Measurements from ENCODE around the gene SCPEP1.
A peak's percentile ranks its signal among the peaks of the same experiment; 100 is the strongest.
"Not testable (repeated sequence)": the region's sequence is repeated elsewhere in the genome, so short reads cannot be mapped to it uniquely, and the experiment has no call there.

Gene SCPEP1

GRCh38 chr17:56978441-56979090 lies 635 bp downstream of the SCPEP1 start:
- ATAC-seq (peak; percentile 27), DNase-seq (ENCODE audit: low spot score in 2 of 2) (no peak)
- Mint-ChIP-seq H3K9me3 (no peaks in the 10 kb centered on the region), H3K4me3 (peak overlapping the region; percentile 84), H3K36me3 (peaks cover 7% of the 10 kb centered on the region), H3K27ac (peak overlapping the region; percentile 76), H3K4me1 (peaks cover 14% of the 10 kb centered on the region)

- peaks cover 7% of the 10 kb centered on the region for H3K36me3 Mint-ChIP-seq
- H3K9me3 Mint-ChIP-seq: no peaks in the 10 kb centered on the region
- DNase-seq (ENCODE audit: low spot score in 2 of 2) (no peak), ATAC-seq (peak; percentile 35)
- peaks cover 14% of the 10 kb centered on the region for H3K4me1 Mint-ChIP-seq
- peak overlapping the region; percentile 76 for H3K27ac Mint-ChIP-seq
- H3K4me3 Mint-ChIP-seq: peak overlapping the region; percentile 84
Measured at GRCh38 chr17:56979091-56979480, 1.2 kb downstream of the SCPEP1 start.

DNA sequence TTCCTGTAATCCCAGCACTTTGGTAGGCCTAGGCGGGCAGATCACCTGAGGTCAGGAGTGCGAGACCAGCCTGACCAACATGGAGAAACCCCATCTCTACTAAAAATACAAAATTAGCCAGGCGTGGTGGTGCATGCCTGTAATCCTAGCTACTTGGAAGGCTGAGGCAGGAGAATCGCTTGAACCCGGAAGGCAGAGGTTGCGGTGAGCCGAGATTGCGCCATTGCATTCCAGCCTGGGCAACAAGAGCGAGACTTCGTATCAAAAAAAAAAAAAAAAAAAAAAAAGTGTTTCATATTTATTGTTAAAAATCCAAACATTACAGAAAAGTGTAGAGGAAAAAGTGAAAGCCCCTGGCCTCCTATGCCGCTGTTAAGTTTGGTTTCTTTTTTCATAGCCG lies 2.6 kb downstream of the SCPEP1 start:
- H3K4me3 Mint-ChIP-seq; ATAC-seq; H3K36me3 Mint-ChIP-seq; H3K27ac Mint-ChIP-seq; DNase-seq (ENCODE audit: low spot score in 2 of 2); H3K9me3 Mint-ChIP-seq: not testable (repeated sequence)
- peaks cover 14% of the 10 kb centered on the region for H3K4me1 Mint-ChIP-seq

DNA sequence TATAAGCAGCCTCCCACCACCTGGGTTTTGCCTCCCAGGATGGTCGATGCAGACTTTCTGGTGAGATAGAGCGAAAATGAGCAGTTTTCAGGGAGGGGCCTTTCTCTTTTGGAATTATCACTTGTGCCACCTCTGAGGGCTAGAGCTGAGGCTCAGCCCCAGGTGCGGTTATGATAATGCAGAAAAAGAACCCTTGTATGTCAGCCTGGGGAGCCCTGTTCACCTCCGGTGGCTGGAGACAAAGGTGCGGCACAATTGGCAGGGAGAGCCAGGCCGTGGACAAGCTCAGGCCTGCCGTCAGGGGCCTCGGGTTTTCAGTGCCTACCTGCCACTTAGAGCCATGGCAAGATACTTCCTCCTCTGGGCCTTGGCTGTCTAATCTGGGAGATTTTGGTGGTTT lies 4.4 kb downstream of the SCPEP1 start:
- peaks cover 14% of the 10 kb centered on the region for H3K4me1 Mint-ChIP-seq
- DNase-seq (ENCODE audit: low spot score in 2 of 2) (no peak), ATAC-seq (no peak)
- H3K9me3 Mint-ChIP-seq: no peaks in the 10 kb centered on the region
- H3K27ac Mint-ChIP-seq: peak overlapping the region; percentile 76
- H3K36me3 Mint-ChIP-seq: peaks cover 26% of the 10 kb centered on the region
- no peak overlapping the region for H3K4me3 Mint-ChIP-seq

GRCh38 chr17:56983366-56983765 lies 5.4 kb downstream of the SCPEP1 start:
- H3K9me3 Mint-ChIP-seq: no peaks in the 10 kb centered on the region
- no peak for DNase-seq (ENCODE audit: low spot score in 2 of 2)
- H3K36me3 Mint-ChIP-seq: peaks cover 22% of the 10 kb centered on the region

GRCh38 chr17:56985371-56986162 lies 7.6 kb downstream of the SCPEP1 start:
- Mint-ChIP-seq H3K36me3 (peaks cover 19% of the 10 kb centered on the region), H3K4me1 (no peaks in the 10 kb centered on the region), H3K4me3 (no peak overlapping the region), H3K27ac (no peak overlapping the region), H3K9me3 (no peaks in the 10 kb centered on the region)
- ATAC-seq (no peak), DNase-seq (ENCODE audit: low spot score in 2 of 2) (no peak)

More at GRCh38 chr17:56983366-56983765, 5.4 kb downstream of the SCPEP1 start:
- H3K4me1 Mint-ChIP-seq: peaks cover 10% of the 10 kb centered on the region
- no peak for ATAC-seq
- no peak overlapping the region for H3K27ac Mint-ChIP-seq
- no peak overlapping the region for H3K4me3 Mint-ChIP-seq

GRCh38 chr17:56987283-56987834 lies 9.4 kb downstream of the SCPEP1 start:
- Mint-ChIP-seq H3K4me1 (no peaks in the 10 kb centered on the region), H3K9me3 (no peaks in the 10 kb centered on the region), H3K4me3 (no peak overlapping the region), H3K36me3 (peaks cover 19% of the 10 kb centered on the region), H3K27ac (no peak overlapping the region)
- ATAC-seq: no peak
- DNase-seq (ENCODE audit: low spot score in 2 of 2): no peak

DNA sequence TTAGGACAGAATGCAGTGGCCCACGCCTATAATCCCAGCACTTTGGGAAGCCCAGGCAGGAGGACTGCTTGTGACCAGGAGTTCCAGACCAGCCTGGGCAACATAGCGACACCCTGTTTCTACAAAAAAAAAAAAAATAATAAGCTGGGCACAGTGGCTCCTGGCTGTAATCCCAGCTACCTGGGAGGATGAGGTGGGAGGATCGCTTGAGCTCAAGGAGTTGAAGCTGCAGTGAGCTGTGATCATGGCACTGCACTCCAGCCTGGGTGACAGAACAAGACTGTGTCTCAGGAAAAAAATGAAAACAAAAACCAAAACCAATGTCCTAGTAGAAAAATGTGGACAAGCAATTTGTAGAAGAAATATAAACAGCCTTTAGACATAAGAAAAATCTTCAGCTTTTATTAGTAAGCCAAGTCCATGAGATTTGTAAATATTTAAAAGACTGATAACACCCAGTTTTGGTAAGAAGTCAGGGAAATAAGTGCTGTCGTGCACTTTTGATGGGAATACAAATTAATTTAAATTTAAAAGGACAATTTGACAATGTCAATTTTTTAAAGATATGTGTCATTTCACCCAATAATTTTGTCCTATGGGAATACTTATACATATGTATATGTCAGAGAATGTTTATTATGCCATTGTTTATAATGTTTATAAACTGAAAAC lies 11.1 kb downstream of the SCPEP1 start:
- DNase-seq (ENCODE audit: low spot score in 2 of 2): no peak
- no peaks in the 10 kb centered on the region for H3K4me1 Mint-ChIP-seq
- no peak overlapping the region for H3K4me3 Mint-ChIP-seq
- H3K9me3 Mint-ChIP-seq: no peaks in the 10 kb centered on the region
- H3K27ac Mint-ChIP-seq: no peak overlapping the region
- peaks cover 19% of the 10 kb centered on the region for H3K36me3 Mint-ChIP-seq
- ATAC-seq: no peak

DNA sequence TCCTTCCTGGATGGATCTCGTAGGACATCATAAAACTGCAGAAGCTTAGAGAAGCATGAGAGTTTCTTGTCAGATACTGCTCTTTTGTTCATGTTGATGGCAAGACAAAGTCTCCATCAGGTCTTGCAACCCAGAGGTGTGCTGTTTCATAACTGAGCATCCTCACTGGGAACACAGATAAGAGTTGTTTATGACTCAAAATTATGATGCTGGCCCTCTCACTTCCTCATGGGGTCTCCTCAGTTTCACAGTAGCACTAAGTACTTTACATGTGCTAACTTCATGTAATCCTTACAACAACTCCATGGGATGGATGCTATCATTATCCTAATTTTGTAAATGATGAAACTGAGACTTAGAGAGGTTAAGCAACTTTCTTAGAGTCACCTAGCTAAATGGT lies 14.4 kb downstream of the SCPEP1 start:
- ATAC-seq (no peak), DNase-seq (ENCODE audit: low spot score in 2 of 2) (no peak)
- Mint-ChIP-seq H3K4me1 (no peaks in the 10 kb centered on the region), H3K36me3 (peaks cover 20% of the 10 kb centered on the region), H3K27ac (no peak overlapping the region), H3K4me3 (no peak overlapping the region), H3K9me3 (no peaks in the 10 kb centered on the region)

- ATAC-seq: no peak
- no peaks in the 10 kb centered on the region for H3K4me1 Mint-ChIP-seq
- no peak overlapping the region for H3K4me3 Mint-ChIP-seq
- H3K27ac Mint-ChIP-seq: no peak overlapping the region
- H3K36me3 Mint-ChIP-seq: peaks cover 32% of the 10 kb centered on the region
- no peak for DNase-seq (ENCODE audit: low spot score in 2 of 2)
- H3K9me3 Mint-ChIP-seq: no peaks in the 10 kb centered on the region
Measured at GRCh38 chr17:56994009-56994792, 16.3 kb downstream of the SCPEP1 start.

DNA sequence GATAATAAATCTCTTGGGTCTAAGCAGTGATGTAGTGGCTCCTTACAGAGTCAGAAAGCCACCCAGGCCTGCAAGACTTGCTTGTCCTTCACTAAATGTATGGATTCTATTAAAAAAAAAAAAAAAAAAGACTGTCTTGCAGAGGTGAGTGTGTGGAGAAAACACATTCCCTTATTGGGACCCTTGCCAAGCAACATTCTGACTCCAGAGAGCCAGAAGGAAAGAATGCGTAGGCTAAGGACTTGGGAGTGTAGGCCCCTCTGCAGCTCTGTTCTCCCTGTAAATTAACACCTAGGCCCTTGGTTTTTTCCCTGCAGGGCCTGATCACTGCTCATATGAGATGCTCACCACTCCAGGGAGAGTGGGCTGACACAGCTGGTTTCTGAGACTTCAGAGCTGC lies 17.8 kb downstream of the SCPEP1 start:
- no peak for DNase-seq (ENCODE audit: low spot score in 2 of 2)
- H3K36me3 Mint-ChIP-seq: peaks cover 32% of the 10 kb centered on the region
- H3K4me3 Mint-ChIP-seq: no peak overlapping the region
- no peaks in the 10 kb centered on the region for H3K4me1 Mint-ChIP-seq
- H3K27ac Mint-ChIP-seq: no peak overlapping the region
- H3K9me3 Mint-ChIP-seq: no peaks in the 10 kb centered on the region
- ATAC-seq: no peak

- Mint-ChIP-seq H3K27ac (peak overlapping the region; percentile 40), H3K4me3 (no peak overlapping the region), H3K9me3 (no peaks in the 10 kb centered on the region), H3K4me1 (no peaks in the 10 kb centered on the region), H3K36me3 (peaks cover 35% of the 10 kb centered on the region)
- no peak for ATAC-seq
- DNase-seq (ENCODE audit: low spot score in 2 of 2): no peak
Measured at GRCh38 chr17:56997313-56997712, 19.4 kb downstream of the SCPEP1 start.

DNA sequence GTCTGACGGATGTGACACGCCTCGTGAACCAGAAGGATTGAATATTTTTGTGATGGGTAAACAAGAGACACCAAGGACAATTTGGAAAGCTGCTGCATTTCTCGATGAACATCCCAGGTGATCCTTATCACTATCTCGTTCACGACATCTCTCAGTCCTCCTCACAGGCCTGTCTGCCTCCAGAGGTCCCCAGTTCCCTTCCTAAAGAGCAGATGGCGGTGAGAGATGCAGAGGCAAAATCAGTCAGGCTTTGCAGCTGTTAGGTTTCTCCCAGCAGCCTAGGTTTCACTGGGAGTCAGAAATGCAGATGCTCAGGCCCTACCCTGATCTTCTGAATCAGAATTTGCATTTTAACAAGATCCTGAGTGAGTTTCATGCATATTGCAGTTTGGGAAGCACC lies 23.6 kb downstream of the SCPEP1 start:
- H3K4me3 Mint-ChIP-seq: no peak overlapping the region
- H3K9me3 Mint-ChIP-seq: no peaks in the 10 kb centered on the region
- no peak for DNase-seq (ENCODE audit: low spot score in 2 of 2)
- peaks cover 11% of the 10 kb centered on the region for H3K4me1 Mint-ChIP-seq
- ATAC-seq: no peak
- H3K27ac Mint-ChIP-seq: no peak overlapping the region
- H3K36me3 Mint-ChIP-seq: peaks cover 25% of the 10 kb centered on the region

DNA sequence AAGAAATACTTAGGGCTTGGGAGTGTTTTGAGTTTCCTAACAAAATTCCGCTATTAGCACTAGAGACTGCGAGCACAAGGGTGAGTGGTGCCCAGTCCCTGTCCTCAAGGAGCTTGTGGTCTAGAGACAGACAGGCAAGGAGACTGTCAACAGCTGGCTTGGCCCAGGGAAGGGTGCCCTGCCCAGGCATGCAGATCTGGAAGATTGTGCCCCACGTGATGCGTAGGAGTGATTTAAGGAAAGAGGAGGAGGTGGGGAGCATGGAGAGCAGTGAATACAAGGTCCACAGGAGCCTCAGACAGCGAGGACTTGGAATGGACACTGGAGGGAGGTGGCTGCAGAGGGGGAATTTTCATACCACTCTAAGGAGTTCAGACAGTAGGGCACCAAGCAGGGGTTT lies 25.0 kb downstream of the SCPEP1 start:
- DNase-seq (ENCODE audit: low spot score in 2 of 2): no peak
- Mint-ChIP-seq H3K27ac (peak overlapping the region; percentile 18), H3K4me3 (no peak overlapping the region)

More for the DNA sequence above, 25.0 kb downstream of the SCPEP1 start:
- no peak for ATAC-seq
- peaks cover 11% of the 10 kb centered on the region for H3K4me1 Mint-ChIP-seq
- no peaks in the 10 kb centered on the region for H3K9me3 Mint-ChIP-seq
- H3K36me3 Mint-ChIP-seq: peaks cover 13% of the 10 kb centered on the region

Data from stimulated activated effector memory CD8-positive, alpha-beta T cell treated with anti-CD3 and anti-CD28 coated beads, Interleukin-12 subunit alpha, Interleukin-12 subunit beta, amount 100 ng/mL, for 72 hours (primary cell).